ENCODE results near the gene CRHR2. TPM values are rescaled to one million over a fixed set of nuclear protein-coding genes. Genes with fewer than 3 reads are reported as not detected.

Gene CRHR2
- total and polyA plus RNA-seq, 4 experiments from 2014 or later = not detected

GRCh38 chr7:30708412-30708811 is 26.2 kb upstream of the CRHR2 start:
- H3K9me3 ChIP-seq (ENCODE audit: control insufficient read depth in 1 of 2, low read length in 2 of 2) = no peaks in the 10 kb centered on the region
- no peak for DNase-seq
- no peaks in the 10 kb centered on the region for H3K36me3 ChIP-seq (ENCODE audit: insufficient read depth, low read length)
- H3K27ac ChIP-seq (ENCODE audit: low read depth, low read length) = no peak overlapping the region
- Mint-ChIP-seq H3K9me3 (no peaks in the 10 kb centered on the region), H3K4me1 (no peaks in the 10 kb centered on the region), H3K27me3 (no peaks in the 10 kb centered on the region), H3K36me3 (no peaks in the 10 kb centered on the region), H3K27ac (no peak overlapping the region), H3K4me3 (no peak overlapping the region)
- H3K27me3 ChIP-seq (ENCODE audit: insufficient read depth, low read length) = no peaks in the 10 kb centered on the region
- intact Hi-C loops (cut with micrococcal nuclease) = no loop called here
- ChIA-PET POLR2A (ENCODE audit: partially characterized antibody) (interaction anchor here (1.8 kb wide), 1 partner anchor 19 kb away, joined by 7 read pairs; no protein-coding TSS in a partner anchor), CTCF (ENCODE audit: partially characterized antibody) (interaction anchor here (1.9 to 19.4 kb wide), 2 partner anchors 19 to 30 kb away, joined by 7 to 341 read pairs; no protein-coding TSS in a partner anchor)
- H3K4me1 ChIP-seq (ENCODE audit: insufficient read depth, low read length) = no peaks in the 10 kb centered on the region
- no peak overlapping the region for H3K4me3 ChIP-seq (ENCODE audit: low read length in 2 of 2)

DNA sequence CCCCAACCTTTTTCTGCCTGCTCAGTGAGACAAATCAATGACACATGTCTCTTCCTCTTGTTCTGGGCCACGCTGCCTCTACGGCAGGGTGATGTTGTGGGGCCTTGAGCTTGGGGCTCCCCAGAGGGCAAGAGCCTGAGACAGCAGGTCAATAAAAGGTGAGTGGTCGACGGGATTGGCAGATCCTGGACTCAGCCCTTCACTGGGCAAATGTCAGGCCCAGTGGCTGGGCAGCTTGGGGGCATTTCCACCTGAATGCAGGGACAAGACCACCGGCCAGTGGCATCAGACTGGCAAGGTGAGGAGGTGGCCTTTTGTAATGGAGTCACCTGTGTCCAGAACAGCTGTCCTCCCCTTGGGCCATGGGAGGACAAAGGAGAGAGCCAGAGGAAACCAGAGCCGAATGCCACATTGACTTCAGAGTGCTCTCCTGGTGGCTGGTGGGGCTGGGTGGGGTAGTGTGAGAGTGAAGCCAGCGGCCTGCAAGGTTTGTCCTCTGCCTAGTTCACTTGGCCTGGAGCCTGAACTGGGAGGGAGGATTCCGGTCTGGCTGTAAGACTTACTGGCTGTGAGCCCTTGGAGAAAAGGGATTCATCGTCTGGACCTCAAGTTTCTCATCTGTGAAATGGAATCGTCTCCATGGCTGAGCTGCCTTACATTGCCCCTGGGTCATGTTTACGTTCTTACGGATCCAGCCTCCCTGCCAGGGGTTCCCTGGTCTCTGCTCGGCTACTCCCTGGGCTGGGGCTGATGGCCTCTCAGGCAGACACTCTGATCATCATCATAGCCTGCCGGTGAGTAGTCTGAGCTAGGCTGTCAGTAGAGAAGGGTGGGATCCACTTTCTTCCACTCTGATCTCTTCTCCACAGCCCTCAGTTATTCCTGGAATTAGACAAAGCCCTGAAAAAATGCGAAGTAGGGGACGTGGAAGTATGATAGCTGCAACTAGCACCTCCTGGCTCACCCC is 25.4 kb upstream of the CRHR2 start:
- ChIA-PET POLR2A (ENCODE audit: partially characterized antibody) (no interaction called here), CTCF (ENCODE audit: partially characterized antibody) (interaction anchor here (1.9 to 19.4 kb wide), 2 partner anchors 19 to 31 kb away, joined by 7 to 341 read pairs; no protein-coding TSS in a partner anchor)
- Histone ChIP-seq H3K27ac (ENCODE audit: low read depth, low read length) (no peak overlapping the region), H3K9me3 (ENCODE audit: control insufficient read depth in 1 of 2, low read length in 2 of 2) (no peaks in the 10 kb centered on the region), H3K4me1 (ENCODE audit: insufficient read depth, low read length) (no peaks in the 10 kb centered on the region), H3K4me3 (ENCODE audit: low read length in 2 of 2) (no peak overlapping the region), H3K36me3 (ENCODE audit: insufficient read depth, low read length) (no peaks in the 10 kb centered on the region), H3K27me3 (ENCODE audit: insufficient read depth, low read length) (no peaks in the 10 kb centered on the region)
- intact Hi-C loops (cut with micrococcal nuclease) = no loop called here
- Mint-ChIP-seq H3K27ac (no peak overlapping the region), H3K4me1 (peaks cover 0 to 3% (median 0%) of the 10 kb centered on the region in 4 donors), H3K9me3 (no peaks in the 10 kb centered on the region), H3K36me3 (no peaks in the 10 kb centered on the region), H3K27me3 (no peaks in the 10 kb centered on the region), H3K4me3 (no peak overlapping the region)
- DNase-seq = no peak

- ChIA-PET CTCF (ENCODE audit: partially characterized antibody) (interaction anchor here (1.9 to 19.4 kb wide), 2 partner anchors 20 to 31 kb away, joined by 7 to 341 read pairs; no protein-coding TSS in a partner anchor), POLR2A (ENCODE audit: partially characterized antibody) (interaction anchor here (2.4 kb wide), 1 partner anchor 32 kb away, joined by 7 read pairs; no protein-coding TSS in a partner anchor)
- Histone ChIP-seq H3K27me3 (ENCODE audit: insufficient read depth, low read length) (no peaks in the 10 kb centered on the region), H3K9me3 (ENCODE audit: control insufficient read depth in 1 of 2, low read length in 2 of 2) (no peaks in the 10 kb centered on the region), H3K4me1 (ENCODE audit: insufficient read depth, low read length) (no peaks in the 10 kb centered on the region), H3K36me3 (ENCODE audit: insufficient read depth, low read length) (no peaks in the 10 kb centered on the region), H3K4me3 (ENCODE audit: low read length in 2 of 2) (no peak overlapping the region), H3K27ac (ENCODE audit: low read depth, low read length) (no peak overlapping the region)
- Mint-ChIP-seq H3K27ac (no peak overlapping the region), H3K36me3 (no peaks in the 10 kb centered on the region), H3K4me1 (peaks cover 0 to 4% (median 2%) of the 10 kb centered on the region in 4 donors), H3K27me3 (no peaks in the 10 kb centered on the region), H3K9me3 (no peaks in the 10 kb centered on the region), H3K4me3 (no peak overlapping the region)
- intact Hi-C loops (cut with micrococcal nuclease) = no loop called here
- DNase-seq = no peak
These were observed 24.7 kb upstream of the CRHR2 start for GRCh38 chr7:30706908-30707307.

GRCh38 chr7:30706316-30706715 is 24.1 kb upstream of the CRHR2 start:
- peak overlapping the region in 2 of 7 donors; percentile 60 to 65 for H3K27ac Mint-ChIP-seq
- no peaks in the 10 kb centered on the region for H3K36me3 Mint-ChIP-seq
- intact Hi-C loops (cut with micrococcal nuclease) = no loop called here
- no peak overlapping the region for H3K4me3 Mint-ChIP-seq
- no peaks in the 10 kb centered on the region for H3K9me3 Mint-ChIP-seq
- H3K4me3 ChIP-seq (ENCODE audit: low read length in 2 of 2) = no peak overlapping the region
- no peaks in the 10 kb centered on the region for H3K27me3 ChIP-seq (ENCODE audit: insufficient read depth, low read length)
- POLR2A ChIA-PET (ENCODE audit: partially characterized antibody) = interaction anchor here (2.4 kb wide), 1 partner anchor 32 kb away, joined by 7 read pairs; no protein-coding TSS in a partner anchor
- H3K4me1 Mint-ChIP-seq = peaks cover 0 to 4% (median 2%) of the 10 kb centered on the region in 4 donors
- H3K27ac ChIP-seq (ENCODE audit: low read depth, low read length) = no peak overlapping the region
- H3K4me1 ChIP-seq (ENCODE audit: insufficient read depth, low read length) = no peaks in the 10 kb centered on the region
- DNase-seq = no peak
- CTCF ChIA-PET (ENCODE audit: partially characterized antibody) = interaction anchor here (19.4 kb wide), 1 partner anchor 32 kb away, joined by 341 read pairs; no protein-coding TSS in a partner anchor
- H3K9me3 ChIP-seq (ENCODE audit: control insufficient read depth in 1 of 2, low read length in 2 of 2) = no peaks in the 10 kb centered on the region
- no peaks in the 10 kb centered on the region for H3K27me3 Mint-ChIP-seq
- no peaks in the 10 kb centered on the region for H3K36me3 ChIP-seq (ENCODE audit: insufficient read depth, low read length)

DNA sequence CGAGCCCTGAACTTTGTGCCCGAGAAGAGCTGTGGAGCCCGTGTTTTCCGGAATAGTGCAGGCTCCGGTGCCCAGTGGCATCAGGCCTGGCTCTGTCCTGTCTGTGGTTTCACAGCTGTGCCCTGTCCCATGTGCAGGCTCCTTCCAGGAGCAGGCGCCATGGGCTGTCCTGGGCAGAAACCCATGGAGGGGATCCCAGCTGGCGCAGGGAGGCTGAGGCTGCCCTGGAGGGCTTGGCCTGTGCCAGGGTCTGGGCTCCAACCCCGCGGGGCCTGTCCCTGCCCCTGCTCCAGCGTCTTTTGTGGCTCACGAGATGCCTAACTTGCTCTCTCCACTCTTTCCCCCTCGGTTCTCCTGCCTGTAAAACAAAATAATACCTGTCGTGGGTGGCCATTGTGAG is 23.3 kb upstream of the CRHR2 start:
- no peak overlapping the region for H3K4me3 Mint-ChIP-seq
- no peaks in the 10 kb centered on the region for H3K36me3 Mint-ChIP-seq
- H3K27ac ChIP-seq (ENCODE audit: low read depth, low read length) = no peak overlapping the region
- ChIA-PET POLR2A (ENCODE audit: partially characterized antibody) (interaction anchor here (2.4 kb wide), 1 partner anchor 33 kb away, joined by 7 read pairs; no protein-coding TSS in a partner anchor), CTCF (ENCODE audit: partially characterized antibody) (interaction anchor here (1.6 to 19.4 kb wide), 2 partner anchors 33 to 40 kb away, joined by 3 to 341 read pairs; no protein-coding TSS in a partner anchor)
- peaks cover 0 to 4% (median 2%) of the 10 kb centered on the region in 4 donors for H3K4me1 Mint-ChIP-seq
- no peaks in the 10 kb centered on the region for H3K9me3 ChIP-seq (ENCODE audit: control insufficient read depth in 1 of 2, low read length in 2 of 2)
- no peaks in the 10 kb centered on the region for H3K27me3 Mint-ChIP-seq
- no peaks in the 10 kb centered on the region for H3K27me3 ChIP-seq (ENCODE audit: insufficient read depth, low read length)
- H3K36me3 ChIP-seq (ENCODE audit: insufficient read depth, low read length) = no peaks in the 10 kb centered on the region
- intact Hi-C loops (cut with micrococcal nuclease) = no loop called here
- H3K27ac Mint-ChIP-seq = no peak overlapping the region
- H3K4me3 ChIP-seq (ENCODE audit: low read length in 2 of 2) = no peak overlapping the region
- no peak for DNase-seq
- H3K9me3 Mint-ChIP-seq = no peaks in the 10 kb centered on the region
- no peaks in the 10 kb centered on the region for H3K4me1 ChIP-seq (ENCODE audit: insufficient read depth, low read length)

- no peaks in the 10 kb centered on the region for H3K36me3 Mint-ChIP-seq
- DNase-seq = no peak
- H3K27me3 Mint-ChIP-seq = no peaks in the 10 kb centered on the region
- peak overlapping the region in 1 of 7 donors; percentile 18 for H3K27ac Mint-ChIP-seq
- ChIA-PET CTCF (ENCODE audit: partially characterized antibody) (interaction anchor here (1.6 to 19.4 kb wide), 4 partner anchors 11 to 40 kb away, joined by 3 to 341 read pairs (median 22); no protein-coding TSS in a partner anchor), POLR2A (ENCODE audit: partially characterized antibody) (interaction anchor here (2.4 kb wide), 1 partner anchor 33 kb away, joined by 7 read pairs; no protein-coding TSS in a partner anchor)
- Histone ChIP-seq H3K27me3 (ENCODE audit: insufficient read depth, low read length) (no peaks in the 10 kb centered on the region), H3K4me1 (ENCODE audit: insufficient read depth, low read length) (no peaks in the 10 kb centered on the region), H3K36me3 (ENCODE audit: insufficient read depth, low read length) (no peaks in the 10 kb centered on the region), H3K4me3 (ENCODE audit: low read length in 2 of 2) (no peak overlapping the region), H3K9me3 (ENCODE audit: control insufficient read depth in 1 of 2, low read length in 2 of 2) (no peaks in the 10 kb centered on the region), H3K27ac (ENCODE audit: low read depth, low read length) (no peak overlapping the region)
- intact Hi-C loops (cut with micrococcal nuclease) = no loop called here
- H3K4me3 Mint-ChIP-seq = no peak overlapping the region
- H3K9me3 Mint-ChIP-seq = no peaks in the 10 kb centered on the region
- H3K4me1 Mint-ChIP-seq = peaks cover 0 to 4% (median 2%) of the 10 kb centered on the region in 4 donors
These were observed 22.8 kb upstream of the CRHR2 start for GRCh38 chr7:30705008-30705407.

DNA sequence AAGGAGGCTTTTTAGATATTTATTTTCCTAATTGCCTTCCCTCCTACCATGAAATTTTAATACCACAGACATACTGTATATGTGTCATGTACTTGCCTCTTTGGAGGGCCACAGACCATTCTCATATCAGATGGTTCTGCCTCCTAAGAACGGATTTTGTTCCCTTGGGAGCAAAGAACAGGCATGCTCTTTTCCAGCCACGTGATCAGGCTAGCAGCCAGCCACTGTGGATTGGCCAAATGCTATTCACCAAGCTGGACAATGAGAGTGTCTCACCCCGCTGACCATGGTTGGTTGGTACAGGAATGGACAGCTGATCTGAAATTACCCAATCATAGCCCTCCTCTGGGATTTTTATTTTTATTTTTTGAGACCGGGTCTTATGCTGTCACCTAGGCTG is 21.5 kb upstream of the CRHR2 start:
- ChIA-PET POLR2A (ENCODE audit: partially characterized antibody) (interaction anchor here (4.5 kb wide), 1 partner anchor 35 kb away, joined by 38 read pairs; no protein-coding TSS in a partner anchor), CTCF (ENCODE audit: partially characterized antibody) (interaction anchor here (1.6 to 19.4 kb wide), 4 partner anchors 10 to 41 kb away, joined by 3 to 341 read pairs (median 22); no protein-coding TSS in a partner anchor)
- H3K27ac Mint-ChIP-seq = peak overlapping the region in 2 of 7 donors; percentile 13 to 19
- Histone ChIP-seq H3K27ac (ENCODE audit: low read depth, low read length) (no peak overlapping the region), H3K36me3 (ENCODE audit: insufficient read depth, low read length) (no peaks in the 10 kb centered on the region), H3K4me1 (ENCODE audit: insufficient read depth, low read length) (no peaks in the 10 kb centered on the region), H3K4me3 (ENCODE audit: low read length in 2 of 2) (no peak overlapping the region), H3K27me3 (ENCODE audit: insufficient read depth, low read length) (no peaks in the 10 kb centered on the region), H3K9me3 (ENCODE audit: control insufficient read depth in 1 of 2, low read length in 2 of 2) (no peaks in the 10 kb centered on the region)
- no peaks in the 10 kb centered on the region for H3K27me3 Mint-ChIP-seq
- intact Hi-C loops (cut with micrococcal nuclease) = loop anchor here (2.0 to 5.0 kb wide), 2 partner anchors 23 to 419 kb away; no protein-coding TSS in a partner anchor
- no peaks in the 10 kb centered on the region for H3K36me3 Mint-ChIP-seq
- H3K9me3 Mint-ChIP-seq = no peaks in the 10 kb centered on the region
- peaks cover under 1 to 4% (median 2%) of the 10 kb centered on the region in 4 donors for H3K4me1 Mint-ChIP-seq
- DNase-seq = no peak
- H3K4me3 Mint-ChIP-seq = no peak overlapping the region

Data from CD4-positive, alpha-beta memory T cell (primary cell).